Calu3 (cell line): ENCODE results near the gene ABCA4. TPM values are rescaled to one million over a fixed set of nuclear protein-coding genes. Genes with fewer than 3 reads are reported as not detected.

ENCODE experiments used
- BruUV-seq: library from RNA; stranded (reverse); fragments of 400-500 nt; replicated peaks from 2 replicates; lab custom pipeline; 2021; lab: Mats Ljungman, UMichigan
- CTCF ChIA-PET: fragments of 300-600 bp; sonication (Branson Sonifier 250); formaldehyde crosslinking; loops from one replicate; lab custom pipeline; 2022; ENCODE audit warnings: antibody characterized with exemption; lab: Charles Lee
- DNase-seq: peaks from one replicate; pipeline ENCODE4 v3.0.0; 2022
- H3K27ac Mint-ChIP-seq: one replicate; pipeline ENCODE4 v1.8.0; 2022; ENCODE audit warnings: mixed read lengths; ENCODE audit not compliant: unreplicated experiment
- H3K27me3 Mint-ChIP-seq: one replicate; pipeline ENCODE4 v1.8.0; 2022; ENCODE audit warnings: mixed read lengths; ENCODE audit not compliant: unreplicated experiment
- H3K36me3 Mint-ChIP-seq: one replicate; pipeline ENCODE4 v1.8.0; 2022; ENCODE audit warnings: mild to moderate bottlenecking, moderate library complexity, mixed read lengths; ENCODE audit not compliant: insufficient read depth, unreplicated experiment
- H3K4me1 Mint-ChIP-seq: one replicate; pipeline ENCODE4 v1.8.0; 2022; ENCODE audit warnings: mild to moderate bottlenecking, low read depth, mixed read lengths; ENCODE audit not compliant: unreplicated experiment
- H3K4me3 Mint-ChIP-seq: one replicate; pipeline ENCODE4 v1.8.0; 2022; ENCODE audit warnings: mild to moderate bottlenecking, low read depth, moderate library complexity, mixed read lengths; ENCODE audit not compliant: unreplicated experiment
- H3K9me3 Mint-ChIP-seq: one replicate; pipeline ENCODE4 v1.8.0; 2022; ENCODE audit warnings: low read depth, mixed read lengths; ENCODE audit not compliant: unreplicated experiment
- CTCF ChIP-seq: fragments of 200-600 bp; IDR thresholded peaks from one replicate; pipeline ENCODE4 v1.8.0; 2022; ENCODE audit warnings: antibody characterized with exemption; ENCODE audit not compliant: unreplicated experiment
- intact Hi-C: fragments of 100-400 bp; cut with micrococcal nuclease; formaldehyde crosslinking; loops from one replicate; pipeline ENCODE4 v1.10.0; 2022; ENCODE audit not compliant: unreplicated experiment
- total RNA-seq: library from RNA; stranded (reverse); gene quantifications from 2 replicates; pipeline ENCODE4 v1.2.3, GENCODE V29; 2022

ABCA4 gene
- total RNA-seq, 1 experiment from 2014 or later, result 0.31 TPM

DNA sequence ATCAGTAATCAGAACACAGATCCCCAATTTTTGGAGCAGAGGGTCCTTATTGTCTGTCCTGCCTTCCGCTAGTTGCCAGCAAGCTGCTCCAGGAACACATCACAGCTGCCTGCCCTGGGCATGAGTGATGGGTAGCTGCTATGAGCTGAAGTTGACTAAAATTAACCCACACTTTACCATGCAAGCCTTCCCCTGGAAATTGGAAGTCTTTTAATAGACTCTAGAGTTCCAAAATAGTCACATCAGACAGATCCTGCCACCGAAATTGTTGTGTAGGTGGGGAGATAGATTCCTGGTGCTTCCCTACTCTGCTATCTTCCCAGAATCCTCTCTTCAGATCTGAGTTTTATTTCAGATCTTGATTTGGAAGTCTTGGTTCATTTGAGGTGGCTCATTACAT is 148.6 kb downstream of the ABCA4 start:
- no peak for TF ChIP-seq CTCF
- Mint-ChIP-seq H3K27ac (no peak overlapping the region), H3K4me1 (no peaks in the 10 kb centered on the region), H3K4me3 (no peak overlapping the region), H3K36me3 (no peaks in the 10 kb centered on the region), H3K9me3 (no peaks in the 10 kb centered on the region), H3K27me3 (peaks cover 7% of the 10 kb centered on the region)
- intact Hi-C loops, result no loop called here
- CTCF ChIA-PET, result interaction anchor here (0.7 kb wide), 1 partner anchor 7 kb away, joined by 3 read pairs; no protein-coding TSS in a partner anchor
- no peak for DNase-seq
- BruUV-seq, result no TSS peak

GRCh38 chr1:93969887-93970286 is 151.1 kb downstream of the ABCA4 start:
- Mint-ChIP-seq H3K4me3 (no peak overlapping the region), H3K9me3 (no peaks in the 10 kb centered on the region), H3K27ac (no peak overlapping the region), H3K4me1 (peaks cover 5% of the 10 kb centered on the region), H3K27me3 (no peaks in the 10 kb centered on the region), H3K36me3 (peaks cover 4% of the 10 kb centered on the region)
- no TSS peak for BruUV-seq
- no peak for DNase-seq
- CTCF ChIA-PET, result no interaction called here
- intact Hi-C loops, result no loop called here
- TF ChIP-seq CTCF, result no peak

DNA sequence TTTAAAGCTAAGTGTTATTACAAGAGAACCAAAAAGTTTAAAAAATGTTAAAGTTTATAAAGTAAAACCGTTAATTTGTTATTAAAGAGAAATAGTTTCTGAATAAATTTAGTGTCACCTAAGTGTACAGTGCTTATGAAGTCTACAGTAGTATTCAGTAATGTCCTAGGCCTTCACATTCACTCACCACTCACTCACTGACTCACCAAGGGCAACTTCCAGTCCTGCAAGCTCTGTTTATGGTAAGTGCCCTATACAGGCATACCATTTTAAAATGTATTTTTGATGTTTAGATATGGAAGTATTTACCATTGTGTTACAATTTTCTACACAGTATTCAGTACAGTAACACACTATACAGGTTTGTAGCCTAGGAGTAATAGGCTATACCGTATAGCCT is 151.6 kb downstream of the ABCA4 start:
- no TSS peak for BruUV-seq
- intact Hi-C loops, result no loop called here
- CTCF ChIA-PET, result no interaction called here
- no peak for DNase-seq
- no peak overlapping the region for H3K27ac Mint-ChIP-seq
- H3K9me3 Mint-ChIP-seq, result no peaks in the 10 kb centered on the region
- H3K4me1 Mint-ChIP-seq, result peaks cover 10% of the 10 kb centered on the region
- H3K27me3 Mint-ChIP-seq, result no peaks in the 10 kb centered on the region
- no peak overlapping the region for H3K4me3 Mint-ChIP-seq
- TF ChIP-seq CTCF, result no peak
- H3K36me3 Mint-ChIP-seq, result peaks cover 4% of the 10 kb centered on the region

GRCh38 chr1:93967306-93967705 is 153.6 kb downstream of the ABCA4 start:
- Mint-ChIP-seq H3K9me3 (no peaks in the 10 kb centered on the region), H3K4me1 (peaks cover 27% of the 10 kb centered on the region), H3K4me3 (no peak overlapping the region), H3K27ac (no peak overlapping the region), H3K36me3 (peaks cover 10% of the 10 kb centered on the region), H3K27me3 (no peaks in the 10 kb centered on the region)
- no peak for DNase-seq
- BruUV-seq, result no TSS peak
- intact Hi-C loops, result no loop called here
- no peak for TF ChIP-seq CTCF
- CTCF ChIA-PET, result no interaction called here
